Breast epithelium (tissue), 3 donors: ENCODE measurements around the gene NOS1AP.
"Not testable (repeated sequence)": the region's sequence is repeated elsewhere in the genome, so short reads cannot be mapped to it uniquely, and the experiment has no call there.

ENCODE experiments used
- POLR2A ChIP-seq: fragments of 450-650 bp; IDR thresholded peaks from one replicate; pipeline ENCODE4 v1.6.1; 2016; ENCODE audit warnings: antibody characterized with exemption, mild to moderate bottlenecking, moderate library complexity
- POLR2AphosphoS5 ChIP-seq, 3 donors: sonication (generic); formaldehyde crosslinking; IDR thresholded peaks; one replicate each; pipeline ENCODE4 v1.6.1; 2017; ENCODE audit warnings: antibody characterized with exemption in 3 of 3
- TF ChIP-seq, protein P1 (sequence below), 3 donors: fragments of 450-650 bp; IDR thresholded peaks; one replicate each; pipeline ENCODE4 v1.5.1; 2016 to 2017; ENCODE audit warnings: antibody characterized with exemption in 3 of 3, mild to moderate bottlenecking in 3 of 3, moderate library complexity in 3 of 3

DNA sequence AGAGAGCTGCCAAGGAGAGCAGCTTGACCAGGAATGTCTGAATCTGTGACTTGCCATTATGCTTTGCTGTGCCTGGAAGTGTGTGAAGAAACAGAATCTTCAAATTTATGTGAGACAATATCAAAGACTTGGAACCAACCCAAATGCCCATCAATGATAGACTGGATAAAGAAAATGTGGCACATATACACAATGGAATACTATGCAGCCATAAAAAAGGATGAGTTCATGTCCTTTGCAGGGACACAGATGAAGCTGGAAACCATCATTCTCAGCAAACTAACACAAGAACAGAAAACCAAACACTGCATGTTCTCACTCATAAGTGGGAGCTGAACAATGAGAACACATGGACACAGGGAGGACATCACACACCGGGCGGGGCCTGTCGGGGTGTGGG lies 15.5 kb upstream of the NOS1AP start:
- TF ChIP-seq, protein P1, sequence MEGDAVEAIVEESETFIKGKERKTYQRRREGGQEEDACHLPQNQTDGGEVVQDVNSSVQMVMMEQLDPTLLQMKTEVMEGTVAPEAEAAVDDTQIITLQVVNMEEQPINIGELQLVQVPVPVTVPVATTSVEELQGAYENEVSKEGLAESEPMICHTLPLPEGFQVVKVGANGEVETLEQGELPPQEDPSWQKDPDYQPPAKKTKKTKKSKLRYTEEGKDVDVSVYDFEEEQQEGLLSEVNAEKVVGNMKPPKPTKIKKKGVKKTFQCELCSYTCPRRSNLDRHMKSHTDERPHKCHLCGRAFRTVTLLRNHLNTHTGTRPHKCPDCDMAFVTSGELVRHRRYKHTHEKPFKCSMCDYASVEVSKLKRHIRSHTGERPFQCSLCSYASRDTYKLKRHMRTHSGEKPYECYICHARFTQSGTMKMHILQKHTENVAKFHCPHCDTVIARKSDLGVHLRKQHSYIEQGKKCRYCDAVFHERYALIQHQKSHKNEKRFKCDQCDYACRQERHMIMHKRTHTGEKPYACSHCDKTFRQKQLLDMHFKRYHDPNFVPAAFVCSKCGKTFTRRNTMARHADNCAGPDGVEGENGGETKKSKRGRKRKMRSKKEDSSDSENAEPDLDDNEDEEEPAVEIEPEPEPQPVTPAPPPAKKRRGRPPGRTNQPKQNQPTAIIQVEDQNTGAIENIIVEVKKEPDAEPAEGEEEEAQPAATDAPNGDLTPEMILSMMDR (IDR thresholded peaks at IDR 0.05), result not testable (repeated sequence)
- not testable (repeated sequence) for TF ChIP-seq POLR2AphosphoS5 (IDR thresholded peaks at IDR 0.05); POLR2A
